Panc1 (cell line): ENCODE data around the gene SIN3B.

Experiments
- POLR2AphosphoS5 ChIP-seq: IDR thresholded peaks from 2 replicates; pipeline ENCODE4 v1.6.1; 2012; ENCODE audit warnings: mild to moderate bottlenecking, low read depth, low read length, moderate library complexity
- SIN3A ChIP-seq: IDR thresholded peaks from 2 replicates; pipeline ENCODE4 v1.6.1; 2012; ENCODE audit warnings: low read depth, mild to moderate bottlenecking, low read length, moderate library complexity, borderline replicate concordance; ENCODE audit not compliant: insufficient read depth
- TCF7L2 ChIP-seq: IDR thresholded peaks from 2 replicates; pipeline ENCODE4 v1.6.1; 2011; ENCODE audit warnings: mild to moderate bottlenecking, low read depth, low read length, inconsistent platforms
- TF ChIP-seq, protein P1 (sequence below): fragments of 450-650 bp; IDR thresholded peaks from 2 replicates; pipeline ENCODE4 v1.5.1; 2017; ENCODE audit warnings: mild to moderate bottlenecking
- TF ChIP-seq, protein P2 (sequence below), 2 experiments: IDR thresholded peaks; 2 replicates each; pipeline ENCODE4 v1.6.1; 2011 to 2012; ENCODE audit warnings: low read depth in 2 of 2, control low read depth in 1 of 2, low read length in 1 of 2, mild to moderate bottlenecking in 1 of 2, moderate library complexity in 1 of 2; ENCODE audit not compliant: insufficient read depth in 1 of 2

DNA sequence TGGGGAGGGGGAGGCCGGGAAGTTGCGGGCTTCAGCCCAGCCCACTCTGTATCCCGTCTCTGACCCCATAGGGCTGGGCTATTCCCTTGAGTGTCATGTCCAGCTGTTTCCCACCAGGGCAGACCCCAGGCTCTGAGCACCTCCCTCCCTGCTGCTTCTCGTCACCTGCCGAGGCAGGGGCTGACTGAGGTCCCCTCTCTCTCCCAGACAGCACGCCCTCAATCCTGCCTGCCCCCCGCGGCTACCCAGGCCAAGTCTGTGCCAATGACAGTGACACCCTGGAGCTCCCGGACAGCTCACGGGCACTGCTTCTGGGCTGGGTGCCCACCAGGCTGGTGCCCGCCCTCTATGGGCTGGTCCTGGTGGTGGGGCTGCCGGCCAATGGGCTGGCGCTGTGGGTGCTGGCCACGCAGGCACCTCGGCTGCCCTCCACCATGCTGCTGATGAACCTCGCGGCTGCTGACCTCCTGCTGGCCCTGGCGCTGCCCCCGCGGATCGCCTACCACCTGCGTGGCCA, 60.2 kb downstream of the SIN3B start:
- no peak for TF ChIP-seq POLR2AphosphoS5
- TF ChIP-seq, protein P1, sequence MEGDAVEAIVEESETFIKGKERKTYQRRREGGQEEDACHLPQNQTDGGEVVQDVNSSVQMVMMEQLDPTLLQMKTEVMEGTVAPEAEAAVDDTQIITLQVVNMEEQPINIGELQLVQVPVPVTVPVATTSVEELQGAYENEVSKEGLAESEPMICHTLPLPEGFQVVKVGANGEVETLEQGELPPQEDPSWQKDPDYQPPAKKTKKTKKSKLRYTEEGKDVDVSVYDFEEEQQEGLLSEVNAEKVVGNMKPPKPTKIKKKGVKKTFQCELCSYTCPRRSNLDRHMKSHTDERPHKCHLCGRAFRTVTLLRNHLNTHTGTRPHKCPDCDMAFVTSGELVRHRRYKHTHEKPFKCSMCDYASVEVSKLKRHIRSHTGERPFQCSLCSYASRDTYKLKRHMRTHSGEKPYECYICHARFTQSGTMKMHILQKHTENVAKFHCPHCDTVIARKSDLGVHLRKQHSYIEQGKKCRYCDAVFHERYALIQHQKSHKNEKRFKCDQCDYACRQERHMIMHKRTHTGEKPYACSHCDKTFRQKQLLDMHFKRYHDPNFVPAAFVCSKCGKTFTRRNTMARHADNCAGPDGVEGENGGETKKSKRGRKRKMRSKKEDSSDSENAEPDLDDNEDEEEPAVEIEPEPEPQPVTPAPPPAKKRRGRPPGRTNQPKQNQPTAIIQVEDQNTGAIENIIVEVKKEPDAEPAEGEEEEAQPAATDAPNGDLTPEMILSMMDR = no peak
- TF ChIP-seq TCF7L2 = no peak
- TF ChIP-seq, protein P2, sequence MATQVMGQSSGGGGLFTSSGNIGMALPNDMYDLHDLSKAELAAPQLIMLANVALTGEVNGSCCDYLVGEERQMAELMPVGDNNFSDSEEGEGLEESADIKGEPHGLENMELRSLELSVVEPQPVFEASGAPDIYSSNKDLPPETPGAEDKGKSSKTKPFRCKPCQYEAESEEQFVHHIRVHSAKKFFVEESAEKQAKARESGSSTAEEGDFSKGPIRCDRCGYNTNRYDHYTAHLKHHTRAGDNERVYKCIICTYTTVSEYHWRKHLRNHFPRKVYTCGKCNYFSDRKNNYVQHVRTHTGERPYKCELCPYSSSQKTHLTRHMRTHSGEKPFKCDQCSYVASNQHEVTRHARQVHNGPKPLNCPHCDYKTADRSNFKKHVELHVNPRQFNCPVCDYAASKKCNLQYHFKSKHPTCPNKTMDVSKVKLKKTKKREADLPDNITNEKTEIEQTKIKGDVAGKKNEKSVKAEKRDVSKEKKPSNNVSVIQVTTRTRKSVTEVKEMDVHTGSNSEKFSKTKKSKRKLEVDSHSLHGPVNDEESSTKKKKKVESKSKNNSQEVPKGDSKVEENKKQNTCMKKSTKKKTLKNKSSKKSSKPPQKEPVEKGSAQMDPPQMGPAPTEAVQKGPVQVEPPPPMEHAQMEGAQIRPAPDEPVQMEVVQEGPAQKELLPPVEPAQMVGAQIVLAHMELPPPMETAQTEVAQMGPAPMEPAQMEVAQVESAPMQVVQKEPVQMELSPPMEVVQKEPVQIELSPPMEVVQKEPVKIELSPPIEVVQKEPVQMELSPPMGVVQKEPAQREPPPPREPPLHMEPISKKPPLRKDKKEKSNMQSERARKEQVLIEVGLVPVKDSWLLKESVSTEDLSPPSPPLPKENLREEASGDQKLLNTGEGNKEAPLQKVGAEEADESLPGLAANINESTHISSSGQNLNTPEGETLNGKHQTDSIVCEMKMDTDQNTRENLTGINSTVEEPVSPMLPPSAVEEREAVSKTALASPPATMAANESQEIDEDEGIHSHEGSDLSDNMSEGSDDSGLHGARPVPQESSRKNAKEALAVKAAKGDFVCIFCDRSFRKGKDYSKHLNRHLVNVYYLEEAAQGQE (IDR thresholded peaks at IDR 0.05; ENCODE audit: insufficient read depth in 1 of 2, low read depth in 2 of 2, low read length in 1 of 2) = no peak
- TF ChIP-seq SIN3A = no peak
